NT2/D1 (cell line): ENCODE data around the gene NAALADL2.

Source experiments
- DNase-seq: peaks from one replicate; pipeline ENCODE4 v3.0.0-alpha.2; 2011; ENCODE audit warnings: low read depth, low spot score
- H3K27me3 ChIP-seq: 2 replicates; pipeline ENCODE4 v1.6.0; 2011; ENCODE audit warnings: mild to moderate bottlenecking; ENCODE audit not compliant: insufficient read length, insufficient read depth
- H3K36me3 ChIP-seq: 2 replicates; pipeline ENCODE4 v1.6.1; 2011; ENCODE audit warnings: mild to moderate bottlenecking, low read length, mixed read lengths; ENCODE audit not compliant: insufficient read depth, insufficient read length
- H3K4me1 ChIP-seq: 2 replicates; pipeline ENCODE4 v1.5.1; 2011; ENCODE audit not compliant: insufficient read depth, insufficient read length
- H3K4me3 ChIP-seq: 2 replicates; pipeline ENCODE4 v1.5.1; 2011; ENCODE audit warnings: low read depth; ENCODE audit not compliant: insufficient read length
- H3K9ac ChIP-seq: 2 replicates; pipeline ENCODE4 v1.6.0; 2011; ENCODE audit warnings: low read depth; ENCODE audit not compliant: insufficient read length
- H3K9me3 ChIP-seq: 2 replicates; pipeline ENCODE4 v1.5.1; 2011; ENCODE audit warnings: mild to moderate bottlenecking, low read length; ENCODE audit not compliant: insufficient read depth
- SUZ12 ChIP-seq: IDR thresholded peaks from 2 replicates; pipeline ENCODE4 v1.6.1; 2011; ENCODE audit not compliant: insufficient read length, insufficient read depth; ENCODE audit errors: extremely low read depth
- YY1 ChIP-seq: IDR thresholded peaks from 2 replicates; pipeline ENCODE4 v1.6.1; 2011; ENCODE audit not compliant: insufficient read length, insufficient read depth
- ZNF274 ChIP-seq: IDR thresholded peaks from 2 replicates; pipeline ENCODE4 v1.6.1; 2011; ENCODE audit warnings: mild to moderate bottlenecking, low read depth, low read length

NAALADL2 gene

DNA sequence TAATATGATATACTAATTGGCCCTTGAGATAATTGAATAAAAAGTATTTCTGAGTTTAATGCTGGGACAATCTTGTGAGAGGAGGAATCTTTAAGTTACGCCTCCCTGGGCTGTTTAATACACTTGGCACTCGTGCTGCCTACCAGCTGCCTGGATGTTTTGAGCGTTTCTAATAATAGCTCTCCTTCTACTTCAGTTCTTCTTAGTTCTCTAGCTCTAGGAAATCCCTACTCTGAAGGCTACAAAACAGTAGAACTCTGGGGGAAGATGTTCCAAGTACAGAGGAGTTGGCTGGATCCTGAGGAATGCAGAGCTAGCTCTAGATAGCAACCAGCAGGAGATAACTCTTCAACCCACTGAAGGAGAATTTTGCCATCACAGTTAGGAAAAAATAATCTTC lies 3.5 kb downstream of the NAALADL2 start:
- no peak overlapping the region for H3K4me3 ChIP-seq
- DNase-seq, result no peak
- no peaks in the 10 kb centered on the region for H3K9me3 ChIP-seq
- no peaks in the 10 kb centered on the region for H3K4me1 ChIP-seq
- no peak overlapping the region for H3K9ac ChIP-seq
- TF ChIP-seq SUZ12 (no peak), YY1 (no peak), ZNF274 (no peak)
- no peaks in the 10 kb centered on the region for H3K27me3 ChIP-seq
- no peaks in the 10 kb centered on the region for H3K36me3 ChIP-seq

GRCh38 chr3:174863488-174863887 lies 4.4 kb downstream of the NAALADL2 start:
- Histone ChIP-seq H3K9ac (no peak overlapping the region), H3K9me3 (no peaks in the 10 kb centered on the region), H3K36me3 (no peaks in the 10 kb centered on the region), H3K4me1 (no peaks in the 10 kb centered on the region), H3K4me3 (no peak overlapping the region), H3K27me3 (no peaks in the 10 kb centered on the region)
- no peak for TF ChIP-seq ZNF274
- no peak for TF ChIP-seq SUZ12
- TF ChIP-seq YY1, result no peak
- no peak for DNase-seq

DNA sequence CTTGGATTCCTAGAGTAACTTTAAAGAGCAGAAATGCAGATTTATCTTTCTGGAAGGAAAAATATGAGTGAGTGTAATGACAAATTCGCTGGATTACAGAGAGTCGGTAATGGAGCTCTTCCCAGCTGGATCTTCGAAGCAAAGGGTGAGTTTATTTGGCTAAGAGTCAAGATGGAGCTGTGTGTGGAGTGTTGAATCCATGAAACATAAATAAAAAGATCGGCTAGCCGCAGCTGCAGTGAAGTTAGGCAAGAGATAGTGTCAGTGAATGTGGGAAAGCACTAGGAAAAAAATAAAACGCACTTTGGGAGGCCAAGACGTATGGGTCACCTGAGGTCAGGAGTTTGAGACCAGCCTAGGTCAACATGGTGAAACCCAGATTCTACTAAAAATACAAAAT lies 10.3 kb downstream of the NAALADL2 start:
- Histone ChIP-seq H3K4me3 (no peak overlapping the region), H3K4me1 (no peaks in the 10 kb centered on the region), H3K9me3 (no peaks in the 10 kb centered on the region), H3K36me3 (no peaks in the 10 kb centered on the region), H3K9ac (no peak overlapping the region), H3K27me3 (no peaks in the 10 kb centered on the region)
- TF ChIP-seq YY1, result no peak
- TF ChIP-seq ZNF274, result no peak
- no peak for TF ChIP-seq SUZ12
- no peak for DNase-seq

GRCh38 chr3:174873832-174874657 lies 14.9 kb downstream of the NAALADL2 start:
- no peak for DNase-seq
- no peaks in the 10 kb centered on the region for H3K4me1 ChIP-seq
- no peak overlapping the region for H3K4me3 ChIP-seq
- H3K27me3 ChIP-seq, result no peaks in the 10 kb centered on the region
- no peak overlapping the region for H3K9ac ChIP-seq
- no peaks in the 10 kb centered on the region for H3K9me3 ChIP-seq
- TF ChIP-seq ZNF274 (no peak), SUZ12 (no peak), YY1 (no peak)
- no peaks in the 10 kb centered on the region for H3K36me3 ChIP-seq

DNA sequence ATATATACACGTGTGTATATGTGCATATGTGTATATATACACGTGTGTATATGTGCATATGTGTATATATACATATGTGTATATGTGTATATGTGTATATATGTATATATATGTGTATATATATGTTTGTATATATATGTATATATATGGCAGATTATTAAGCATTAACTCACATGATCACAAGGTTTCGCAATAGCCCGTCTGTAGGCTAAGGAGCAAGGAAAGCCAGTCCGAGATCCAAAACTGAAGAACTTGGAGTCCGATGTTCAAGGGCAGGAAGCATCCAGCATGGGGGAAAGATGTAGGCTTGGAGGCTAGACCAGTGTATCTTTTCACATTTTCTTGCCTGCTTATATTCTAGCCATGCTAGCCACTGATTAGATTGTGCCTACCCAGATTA lies 23.7 kb downstream of the NAALADL2 start:
- H3K9ac ChIP-seq, result no peak overlapping the region

DNA sequence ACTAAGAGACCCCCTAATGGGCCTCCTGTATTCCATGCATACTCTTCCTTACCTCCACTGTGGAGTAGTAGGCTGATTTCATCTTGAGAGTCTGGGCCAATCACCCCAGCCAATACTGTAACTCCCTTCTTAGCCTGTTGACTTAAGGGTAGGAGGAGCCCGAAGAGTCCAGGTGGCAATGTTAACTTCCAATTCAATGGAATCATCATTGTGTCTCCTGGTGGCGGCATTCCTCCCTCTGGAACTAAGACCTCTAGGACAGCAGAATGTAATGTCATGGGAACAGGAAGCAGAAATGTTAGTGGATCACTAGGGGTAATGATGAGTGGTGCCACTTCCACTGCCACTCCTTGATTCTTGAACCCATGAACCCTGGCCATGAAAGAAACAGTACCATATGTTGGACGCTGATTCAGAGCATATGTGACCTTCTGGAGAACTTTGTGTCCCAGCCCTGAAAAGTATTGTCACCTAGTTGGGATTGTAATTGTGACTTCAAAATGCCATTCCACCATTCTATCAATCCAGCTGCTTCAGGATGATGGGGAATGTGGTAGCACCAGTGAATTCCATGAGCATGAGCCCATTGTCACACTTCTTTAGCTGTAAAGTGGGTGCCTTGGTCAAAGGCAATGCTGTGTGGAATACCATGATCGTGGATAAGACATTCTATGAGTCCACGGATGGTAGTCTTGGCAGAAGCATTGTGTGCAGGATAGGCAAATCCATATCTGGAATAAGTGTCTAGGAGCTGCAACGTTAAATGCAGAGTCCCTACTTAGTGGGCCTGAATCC lies 24.9 kb downstream of the NAALADL2 start:
- DNase-seq, result no peak
- TF ChIP-seq SUZ12 (no peak), YY1 (no peak)
- no peaks in the 10 kb centered on the region for H3K4me1 ChIP-seq
- no peaks in the 10 kb centered on the region for H3K36me3 ChIP-seq
- H3K27me3 ChIP-seq, result no peaks in the 10 kb centered on the region
- H3K9me3 ChIP-seq, result peaks cover 6% of the 10 kb centered on the region; the same call in 1 of the 2 replicates
- no peak overlapping the region for H3K4me3 ChIP-seq
- no peak overlapping the region for H3K9ac ChIP-seq

More for the DNA sequence above, 23.7 kb downstream of the NAALADL2 start:
- DNase-seq, result no peak
- Histone ChIP-seq H3K36me3 (no peaks in the 10 kb centered on the region), H3K9me3 (peaks cover 6% of the 10 kb centered on the region; the same call in 1 of the 2 replicates), H3K4me3 (no peak overlapping the region), H3K27me3 (no peaks in the 10 kb centered on the region), H3K4me1 (no peaks in the 10 kb centered on the region)
- no peak for TF ChIP-seq ZNF274
- no peak for TF ChIP-seq YY1
- no peak for TF ChIP-seq SUZ12
